Measurements from ENCODE around the gene C17orf67. TPM values are rescaled to one million over a fixed set of nuclear protein-coding genes. Genes with fewer than 3 reads are reported as not detected.

Gene C17orf67
- total and polyA plus RNA-seq, 10 of the 15 experiments (the other 5 are each of a cell fraction or from before 2014, with no cell fraction given), result 0.24 to 3.3 (median 0.89) TPM

GRCh38 chr17:56771975-56772374 is 61.7 kb downstream of the C17orf67 start:
- H3K27ac ChIP-seq (ENCODE audit: control insufficient read depth, insufficient read depth), result no peak overlapping the region
- no peaks in the 10 kb centered on the region for H4K20me1 ChIP-seq (ENCODE audit: control insufficient read depth, insufficient read depth)
- H3K27me3 ChIP-seq (replicated peaks in 1 of 2; ENCODE audit: control insufficient read depth in 2 of 2, insufficient read depth in 2 of 2, low read length in 1 of 2), result peaks cover 0 to 2% of the 10 kb centered on the region in 2 experiments; a peak in 2 of 4 replicates
- no peak overlapping the region for H3K4me2 ChIP-seq (ENCODE audit: control insufficient read depth, insufficient read depth)
- in situ Hi-C loops (cut with MboI), result no loop called here
- H3K4me1 ChIP-seq (ENCODE audit: control insufficient read depth, insufficient read depth, low read length), result no peaks in the 10 kb centered on the region
- ChIA-PET SMC1A (ENCODE audit: uncharacterized antibody, unreplicated experiment) (no interaction called here), CTCF (interaction anchor here (1.2 to 1.6 kb wide), 3 partner anchors 8 to 11 kb away, joined by 3 to 7 read pairs (median 4); no protein-coding TSS in a partner anchor), POLR2A (no interaction called here), RAD21 (ENCODE audit: unreplicated experiment) (no interaction called here)
- H2AFZ ChIP-seq (ENCODE audit: control insufficient read depth, low read depth, low read length), result no peak overlapping the region
- BruUV-seq (replicated peaks), result no TSS peak
- no peaks in the 10 kb centered on the region for H3K36me3 ChIP-seq (ENCODE audit: control insufficient read depth in 2 of 2, insufficient read depth in 2 of 2, low read length in 1 of 2)
- no peak for ATAC-seq
- no peak overlapping the region for H3K9ac ChIP-seq (ENCODE audit: control insufficient read depth, insufficient read depth, low read length)
- no peak for FAIRE-seq
- no peak overlapping the region for H3K4me3 ChIP-seq
- 35% methylated on average over 4 of the region's 4 CpGs for WGBS (ENCODE audit: insufficient coverage, insufficient replicate concordance, low lambda C conversion rate, missing lambda C conversion rate)
- no peak for TF ChIP-seq BHLHE40 (IDR thresholded peaks at IDR 0.05; ENCODE audit: borderline replicate concordance in 1 of 2, low read depth in 2 of 2, low read length in 1 of 2)
- TF ChIP-seq TCF7 (IDR thresholded peaks at IDR 0.05; ENCODE audit: borderline replicate concordance), result no peak
- no peaks in the 10 kb centered on the region for H3K79me2 ChIP-seq (ENCODE audit: control insufficient read depth, insufficient read depth, low read length)
- DNase-seq (ENCODE audit: low read depth, low spot score), result no peak
- intact Hi-C loops (cut with micrococcal nuclease; ENCODE audit: unreplicated experiment), result no loop called here
- H3K9me3 ChIP-seq (replicated peaks; ENCODE audit: control insufficient read depth, insufficient read depth, low read length), result no peaks in the 10 kb centered on the region

- H4K20me1 ChIP-seq (ENCODE audit: control insufficient read depth, insufficient read depth), result no peaks in the 10 kb centered on the region
- SMC1A ChIA-PET (ENCODE audit: uncharacterized antibody, unreplicated experiment), result no interaction called here
- peaks cover 0 to 2% of the 10 kb centered on the region in 2 experiments; a peak in 2 of 4 replicates for H3K27me3 ChIP-seq (replicated peaks in 1 of 2; ENCODE audit: control insufficient read depth in 2 of 2, insufficient read depth in 2 of 2, low read length in 1 of 2)
- CTCF ChIA-PET, result interaction anchor here (1.6 kb wide), 1 partner anchor 8 kb away, joined by 7 read pairs; no protein-coding TSS in a partner anchor
- POLR2A ChIA-PET, result no interaction called here
- H3K27ac ChIP-seq (ENCODE audit: control insufficient read depth, insufficient read depth), result no peak overlapping the region
- H3K4me1 ChIP-seq (ENCODE audit: control insufficient read depth, insufficient read depth, low read length), result no peaks in the 10 kb centered on the region
- 0% methylated on average over 2 of the region's 2 CpGs for WGBS (ENCODE audit: insufficient coverage, insufficient replicate concordance, low lambda C conversion rate, missing lambda C conversion rate)
- ATAC-seq, result no peak
- H3K36me3 ChIP-seq (ENCODE audit: control insufficient read depth in 2 of 2, insufficient read depth in 2 of 2, low read length in 1 of 2), result no peaks in the 10 kb centered on the region
- H3K4me2 ChIP-seq (ENCODE audit: control insufficient read depth, insufficient read depth), result no peak overlapping the region
- FAIRE-seq, result no peak
- DNase-seq (ENCODE audit: low read depth, low spot score), result no peak
- H3K9me3 ChIP-seq (replicated peaks; ENCODE audit: control insufficient read depth, insufficient read depth, low read length), result no peaks in the 10 kb centered on the region
- no peak overlapping the region for H3K4me3 ChIP-seq
- intact Hi-C loops (cut with micrococcal nuclease; ENCODE audit: unreplicated experiment), result no loop called here
- no TSS peak for BruUV-seq (replicated peaks)
- H3K79me2 ChIP-seq (ENCODE audit: control insufficient read depth, insufficient read depth, low read length), result no peaks in the 10 kb centered on the region
- no peak overlapping the region for H3K9ac ChIP-seq (ENCODE audit: control insufficient read depth, insufficient read depth, low read length)
- H2AFZ ChIP-seq (ENCODE audit: control insufficient read depth, low read depth, low read length), result no peak overlapping the region
- in situ Hi-C loops (cut with MboI), result no loop called here
- RAD21 ChIA-PET (ENCODE audit: unreplicated experiment), result no interaction called here
- no peak for TF ChIP-seq RCOR1 (conservative IDR thresholded peaks at IDR 0.05; ENCODE audit: low read depth, low read length)
- no peak for TF ChIP-seq MEF2A (IDR thresholded peaks at IDR 0.05; ENCODE audit: insufficient read depth, low read depth, low read length)
- TF ChIP-seq ZNF207 (IDR thresholded peaks at IDR 0.05; ENCODE audit: borderline replicate concordance), result no peak
- TF ChIP-seq RAD21 (IDR thresholded peaks at IDR 0.05; ENCODE audit: insufficient read depth, low read depth, low read length), result no peak
- TF ChIP-seq ZBTB4 (CRISPR knock-in tag; IDR thresholded peaks at IDR 0.05), result no peak
- TF ChIP-seq RELB (IDR thresholded peaks at IDR 0.05; ENCODE audit: low read depth), result no peak
- no peak for TF ChIP-seq KLF5 (IDR thresholded peaks at IDR 0.05; ENCODE audit: partially characterized antibody)
- TF ChIP-seq SKIL (IDR thresholded peaks at IDR 0.05; ENCODE audit: low read depth, poor library complexity, severe bottlenecking), result no peak
Measured at GRCh38 chr17:56771563-56771962, 62.2 kb downstream of the C17orf67 start.
